Progenitor cell of endocrine pancreas (in vitro differentiated cells): ENCODE measurements around the gene SNU13. TPM values are rescaled to one million over a fixed set of nuclear protein-coding genes. Genes with fewer than 3 reads are reported as not detected.

Experiments used
- DNase-seq: peaks from one replicate; pipeline ENCODE4 v3.0.0; 2021; ENCODE audit warnings: low spot score; ENCODE audit not compliant: unreplicated experiment
- H3K27ac Mint-ChIP-seq: 2 replicates; pipeline ENCODE4 v1.8.0; 2021; ENCODE audit warnings: mild to moderate bottlenecking, moderate library complexity, mixed read lengths
- H3K27me3 Mint-ChIP-seq: 2 replicates; pipeline ENCODE4 v1.8.0; 2021; ENCODE audit warnings: mixed read lengths
- H3K36me3 Mint-ChIP-seq: 2 replicates; pipeline ENCODE4 v1.8.0; 2022; ENCODE audit warnings: mixed read lengths; ENCODE audit not compliant: insufficient read depth
- H3K4me1 Mint-ChIP-seq: 2 replicates; pipeline ENCODE4 v1.8.0; 2021; ENCODE audit warnings: low read depth, mixed read lengths
- H3K4me3 Mint-ChIP-seq: 2 replicates; pipeline ENCODE4 v1.8.0; 2021; ENCODE audit warnings: low read depth, mild to moderate bottlenecking, moderate library complexity, mixed read lengths
- H3K9me3 Mint-ChIP-seq: 2 replicates; pipeline ENCODE4 v1.8.0; 2021; ENCODE audit warnings: low read depth, mixed read lengths
- total RNA-seq: library from RNA; stranded (reverse); gene quantifications from 2 replicates; pipeline ENCODE4 v1.2.1, GENCODE V29; 2021
- TF ChIP-seq, protein P1 (sequence below): fragments of 200-600 bp; sonication (generic); IDR thresholded peaks from one replicate; pipeline ENCODE4 v1.5.0; 2021; ENCODE audit warnings: antibody characterized with exemption, mild to moderate bottlenecking; ENCODE audit not compliant: unreplicated experiment

SNU13 gene
- total RNA-seq, 1 donor from 2014 or later: 119 TPM

DNA sequence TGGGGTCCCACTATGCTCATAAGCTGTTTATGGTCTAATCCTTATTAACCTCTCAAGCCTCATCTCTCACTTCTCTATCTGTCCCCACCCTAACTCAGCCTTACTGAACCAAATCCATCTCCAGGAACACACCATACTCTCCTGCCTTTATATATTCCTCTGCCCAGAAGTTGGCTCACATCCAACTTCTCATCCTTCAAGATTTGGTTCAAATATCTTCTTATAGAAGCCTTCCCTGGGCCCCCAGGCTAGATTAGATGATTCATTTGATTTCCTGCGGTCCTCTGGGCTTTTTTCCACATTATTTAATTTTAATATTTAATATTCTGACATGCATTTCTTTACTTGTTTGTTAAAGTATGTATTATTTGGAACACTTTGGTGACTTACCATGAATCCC, 33.8 kb upstream of the SNU13 start:
- DNase-seq: no peak
- H3K27ac Mint-ChIP-seq: no peak overlapping the region
- TF ChIP-seq, protein P1, sequence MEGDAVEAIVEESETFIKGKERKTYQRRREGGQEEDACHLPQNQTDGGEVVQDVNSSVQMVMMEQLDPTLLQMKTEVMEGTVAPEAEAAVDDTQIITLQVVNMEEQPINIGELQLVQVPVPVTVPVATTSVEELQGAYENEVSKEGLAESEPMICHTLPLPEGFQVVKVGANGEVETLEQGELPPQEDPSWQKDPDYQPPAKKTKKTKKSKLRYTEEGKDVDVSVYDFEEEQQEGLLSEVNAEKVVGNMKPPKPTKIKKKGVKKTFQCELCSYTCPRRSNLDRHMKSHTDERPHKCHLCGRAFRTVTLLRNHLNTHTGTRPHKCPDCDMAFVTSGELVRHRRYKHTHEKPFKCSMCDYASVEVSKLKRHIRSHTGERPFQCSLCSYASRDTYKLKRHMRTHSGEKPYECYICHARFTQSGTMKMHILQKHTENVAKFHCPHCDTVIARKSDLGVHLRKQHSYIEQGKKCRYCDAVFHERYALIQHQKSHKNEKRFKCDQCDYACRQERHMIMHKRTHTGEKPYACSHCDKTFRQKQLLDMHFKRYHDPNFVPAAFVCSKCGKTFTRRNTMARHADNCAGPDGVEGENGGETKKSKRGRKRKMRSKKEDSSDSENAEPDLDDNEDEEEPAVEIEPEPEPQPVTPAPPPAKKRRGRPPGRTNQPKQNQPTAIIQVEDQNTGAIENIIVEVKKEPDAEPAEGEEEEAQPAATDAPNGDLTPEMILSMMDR: no peak
- H3K9me3 Mint-ChIP-seq: no peaks in the 10 kb centered on the region
- no peak overlapping the region for H3K4me3 Mint-ChIP-seq
- no peaks in the 10 kb centered on the region for H3K4me1 Mint-ChIP-seq
- H3K36me3 Mint-ChIP-seq: no peaks in the 10 kb centered on the region
- H3K27me3 Mint-ChIP-seq: no peaks in the 10 kb centered on the region

DNA sequence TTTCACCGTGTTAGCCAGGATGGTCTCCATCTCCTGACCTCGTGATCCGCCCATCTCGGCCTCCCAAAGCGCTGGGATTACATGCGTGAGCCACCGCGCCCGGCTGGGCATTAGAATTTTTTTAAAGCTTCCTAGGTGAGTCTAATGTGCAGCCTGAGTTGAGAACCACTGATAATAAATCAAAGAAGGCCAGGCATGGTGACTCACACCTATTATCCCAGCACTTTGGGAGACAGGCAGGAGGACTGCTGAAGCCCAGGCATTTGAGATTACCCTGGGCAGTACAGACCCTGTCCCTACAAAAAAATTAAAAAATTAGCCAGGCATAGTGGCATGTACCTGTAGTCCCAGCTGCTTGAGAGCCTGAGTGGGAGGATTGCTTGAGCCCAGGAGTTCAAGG, 24.3 kb upstream of the SNU13 start:
- no peaks in the 10 kb centered on the region for H3K36me3 Mint-ChIP-seq
- TF ChIP-seq, protein P1: no peak
- H3K4me1 Mint-ChIP-seq: no peaks in the 10 kb centered on the region
- no peak for DNase-seq
- H3K27ac Mint-ChIP-seq: no peak overlapping the region
- no peak overlapping the region for H3K4me3 Mint-ChIP-seq
- H3K27me3 Mint-ChIP-seq: peaks cover 26% of the 10 kb centered on the region
- no peaks in the 10 kb centered on the region for H3K9me3 Mint-ChIP-seq

DNA sequence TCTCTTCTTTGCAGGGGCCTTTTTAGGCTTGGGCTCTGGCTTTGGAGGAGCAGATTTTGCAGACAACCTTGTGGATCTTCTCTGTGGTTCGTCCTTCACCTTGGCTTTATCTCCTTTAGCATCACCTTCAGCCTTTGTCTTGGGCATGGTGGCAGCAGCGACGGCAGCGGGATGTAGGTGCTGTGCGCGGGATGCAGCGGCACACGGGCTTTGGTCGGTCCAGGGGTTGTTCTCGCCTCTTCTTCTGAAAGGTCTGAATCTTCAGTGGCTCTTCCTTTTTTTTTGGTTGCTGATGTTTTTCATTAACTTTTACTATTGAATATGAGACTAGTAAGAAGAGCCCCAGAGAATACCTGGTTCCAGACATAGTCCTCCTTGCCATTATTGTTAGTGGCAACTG, 20.7 kb upstream of the SNU13 start:
- TF ChIP-seq, protein P1: no peak
- Mint-ChIP-seq H3K36me3 (no peaks in the 10 kb centered on the region), H3K4me1 (no peaks in the 10 kb centered on the region), H3K27ac (no peak overlapping the region), H3K4me3 (no peak overlapping the region), H3K9me3 (no peaks in the 10 kb centered on the region), H3K27me3 (peaks cover 32% of the 10 kb centered on the region)
- DNase-seq: no peak

DNA sequence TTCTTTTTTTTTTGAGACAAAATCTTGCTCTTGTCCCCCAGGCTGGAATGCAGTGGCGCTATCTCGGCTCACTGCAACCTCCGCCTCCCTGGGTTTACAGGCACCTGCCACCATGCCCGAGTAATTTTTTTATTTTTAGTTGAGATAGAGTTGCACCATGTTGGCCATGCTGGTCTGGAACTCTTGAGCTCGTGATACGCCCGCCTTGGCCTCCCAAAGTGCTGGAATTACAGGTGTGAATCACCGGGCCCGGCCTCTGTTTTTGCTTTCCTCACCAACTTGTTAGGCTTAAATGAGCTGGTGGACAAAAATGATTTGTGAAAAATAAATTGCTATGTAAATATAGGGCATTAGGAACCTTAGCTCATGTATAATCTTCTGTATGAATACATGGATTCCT, 14.1 kb upstream of the SNU13 start:
- Mint-ChIP-seq H3K4me3 (no peak overlapping the region), H3K36me3 (no peaks in the 10 kb centered on the region), H3K27ac (no peak overlapping the region), H3K4me1 (no peaks in the 10 kb centered on the region), H3K27me3 (peaks cover 8% of the 10 kb centered on the region), H3K9me3 (no peaks in the 10 kb centered on the region)
- DNase-seq: no peak
- TF ChIP-seq, protein P1: no peak

DNA sequence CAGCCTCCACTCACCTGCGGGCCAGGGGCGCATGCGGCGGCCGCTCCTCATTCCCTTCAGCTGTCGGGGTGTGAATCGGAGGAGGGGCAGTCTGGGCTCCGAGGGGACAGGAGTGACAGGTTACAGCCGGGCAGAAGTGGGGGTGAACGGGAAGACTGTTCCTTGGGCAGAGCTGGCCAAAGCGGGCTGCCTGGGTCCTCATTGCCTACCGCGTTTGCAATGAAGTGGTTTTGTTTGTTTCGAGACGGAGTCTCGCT, 11.4 kb upstream of the SNU13 start:
- Mint-ChIP-seq H3K36me3 (no peaks in the 10 kb centered on the region), H3K27ac (no peak overlapping the region), H3K4me1 (peaks cover 2% of the 10 kb centered on the region), H3K9me3 (no peaks in the 10 kb centered on the region), H3K27me3 (peaks cover 4% of the 10 kb centered on the region), H3K4me3 (no peak overlapping the region)
- DNase-seq: no peak
- TF ChIP-seq, protein P1: no peak
